SH-SY5Y (cell line): Measurements from ENCODE around the gene ACTC1.

Experiments
- GATA2 ChIP-seq: IDR thresholded peaks from 2 replicates; pipeline ENCODE4 v1.6.1; 2011; ENCODE audit warnings: mild to moderate bottlenecking, low read depth, low read length
- GATA3 ChIP-seq: IDR thresholded peaks from 2 replicates; pipeline ENCODE4 v1.6.1; 2011; ENCODE audit warnings: low read depth, mild to moderate bottlenecking, low read length, moderate library complexity

DNA sequence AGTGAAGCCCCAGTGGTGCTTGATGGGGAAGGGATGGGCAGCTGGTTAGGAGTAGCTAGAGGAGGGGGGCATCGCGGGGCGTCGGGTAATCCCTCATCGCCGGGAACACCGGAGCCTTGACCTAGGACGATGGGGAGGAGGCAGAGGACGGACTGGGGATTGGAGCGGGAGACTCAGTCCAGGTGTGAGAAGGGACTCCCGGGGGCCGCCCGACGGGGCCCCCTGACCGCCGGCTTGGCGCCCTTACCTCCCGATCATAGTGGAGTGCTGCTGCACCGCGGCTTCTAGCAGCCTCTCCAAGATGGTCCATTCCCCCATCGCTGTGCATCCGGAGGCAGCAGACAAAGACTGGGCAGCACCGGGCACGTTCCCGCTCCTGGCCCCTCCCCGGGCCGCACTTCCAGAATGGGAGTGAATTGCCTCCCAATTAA, 41.2 kb downstream of the ACTC1 start:
- no peak for TF ChIP-seq GATA3
- no peak for TF ChIP-seq GATA2
